ENCODE data around the gene CEACAM6. TPM values are rescaled to one million over a fixed set of nuclear protein-coding genes. Genes with fewer than 3 reads are reported as not detected.
"Not testable (repeated sequence)": the region's sequence is repeated elsewhere in the genome, so short reads cannot be mapped to it uniquely, and the experiment has no call there.

The CEACAM6 gene
- total RNA-seq, 2 donors from 2014 or later = 0.10 TPM; not detected in 1

GRCh38 chr19:41789053-41789452 is 33.7 kb downstream of the CEACAM6 start:
- intact Hi-C loops (cut with DNase I) = not testable (repeated sequence)

DNA sequence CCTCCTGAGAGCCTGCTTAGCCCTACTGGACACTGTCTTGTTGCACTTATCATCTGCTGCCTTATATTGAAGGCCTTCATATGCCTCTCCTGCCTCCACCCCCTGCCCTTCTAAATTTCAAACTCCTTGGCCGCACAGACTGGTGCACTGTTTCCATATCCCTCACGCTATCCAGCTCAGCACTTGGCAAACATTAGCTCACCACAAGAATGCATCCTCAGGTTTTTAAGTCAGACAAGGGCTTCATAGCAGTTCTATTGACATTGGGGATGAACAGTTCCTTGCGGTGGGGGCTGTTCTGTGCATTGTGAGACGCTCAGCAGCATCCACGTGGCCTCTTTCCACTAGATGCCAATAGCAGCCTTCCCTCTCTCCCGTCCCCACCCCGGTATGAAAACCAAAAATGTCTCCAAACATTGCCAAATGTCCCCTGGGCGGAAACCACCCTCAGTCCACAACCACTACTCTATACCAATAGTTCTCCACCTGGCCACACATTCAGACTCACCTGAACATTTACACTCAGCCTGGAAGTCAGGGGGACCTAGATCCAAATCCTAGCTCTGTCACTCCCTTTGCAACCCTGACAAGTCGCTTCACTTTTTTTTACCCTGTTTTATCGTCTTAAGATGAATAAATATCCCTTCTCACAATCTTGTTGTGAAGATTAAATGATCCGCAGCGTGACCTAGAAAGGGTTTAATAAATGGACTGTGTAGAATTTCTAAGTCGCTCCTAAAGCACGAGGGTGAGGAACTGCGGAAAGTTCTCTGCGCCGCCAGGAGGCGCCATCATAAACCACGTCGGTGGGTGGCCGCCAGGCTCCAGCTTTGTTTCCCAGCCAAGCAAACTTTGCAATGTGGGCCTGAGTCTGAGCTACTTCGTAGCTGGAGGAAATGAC is 37.4 kb downstream of the CEACAM6 start:
- DNase-seq (ENCODE audit: low spot score) = no peak
- intact Hi-C loops (cut with DNase I) = no loop called here

More at GRCh38 chr19:41789053-41789452, 33.7 kb downstream of the CEACAM6 start:
- DNase-seq (ENCODE audit: low spot score) = not testable (repeated sequence)

- no peak for DNase-seq (ENCODE audit: low spot score)
- intact Hi-C loops (cut with DNase I) = no loop called here
These were observed 38.0 kb downstream of the CEACAM6 start for GRCh38 chr19:41793414-41793727.

GRCh38 chr19:41795031-41795461 is 39.7 kb downstream of the CEACAM6 start:
- no peak for DNase-seq (ENCODE audit: low spot score)
- intact Hi-C loops (cut with DNase I) = no loop called here

DNA sequence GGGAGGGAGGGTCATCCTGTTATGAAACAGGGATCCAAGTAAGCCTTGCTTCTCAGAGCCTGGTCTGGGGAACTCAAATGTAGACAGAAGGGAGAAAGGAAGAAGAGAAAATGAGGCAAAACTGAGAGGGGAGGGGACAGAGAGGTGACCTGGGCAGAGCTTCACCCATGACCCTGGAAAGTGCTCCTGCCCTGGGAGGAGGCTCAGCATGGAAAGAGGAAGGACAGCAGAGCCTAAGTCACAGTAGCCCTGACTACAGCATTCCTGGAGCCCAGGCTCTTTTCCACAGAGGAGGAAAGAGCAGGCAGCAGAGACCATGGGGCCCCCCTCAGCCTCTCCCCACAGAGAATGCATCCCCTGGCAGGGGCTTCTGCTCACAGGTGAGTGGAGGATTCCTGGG is 41.0 kb downstream of the CEACAM6 start, which contains the start of gene CEACAM3:
Gene CEACAM3, plus strand, starts transcription at position 226 of the 400 bp plus-strand sequence. Its CDS starts 91 bp downstream, at position 317.
- DNase-seq (ENCODE audit: low spot score) = no peak
- intact Hi-C loops (cut with DNase I) = no loop called here

DNA sequence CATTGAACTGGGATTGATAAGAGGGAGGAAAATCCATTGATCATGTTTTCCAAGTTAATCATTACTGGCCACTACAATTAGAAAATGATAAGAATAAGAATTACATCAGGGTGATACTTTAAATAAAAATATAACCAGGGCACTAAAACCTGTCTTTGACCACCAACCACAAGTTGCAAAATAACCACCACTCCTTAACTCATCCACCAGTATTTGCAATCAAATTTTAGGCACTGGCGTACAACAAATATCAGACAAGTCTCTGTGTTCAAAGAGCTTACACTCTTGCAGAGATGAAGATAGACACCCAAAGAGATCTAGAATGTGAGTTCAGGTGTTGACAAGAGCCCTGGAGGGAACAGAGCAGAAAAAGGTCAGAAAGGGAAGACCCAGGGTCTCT is 41.6 kb downstream of the CEACAM6 start:
- intact Hi-C loops (cut with DNase I) = no loop called here
- DNase-seq (ENCODE audit: low spot score) = no peak

GRCh38 chr19:41799444-41800000 is 44.2 kb downstream of the CEACAM6 start:
- intact Hi-C loops (cut with DNase I) = no loop called here
- DNase-seq (ENCODE audit: low spot score) = no peak

DNA sequence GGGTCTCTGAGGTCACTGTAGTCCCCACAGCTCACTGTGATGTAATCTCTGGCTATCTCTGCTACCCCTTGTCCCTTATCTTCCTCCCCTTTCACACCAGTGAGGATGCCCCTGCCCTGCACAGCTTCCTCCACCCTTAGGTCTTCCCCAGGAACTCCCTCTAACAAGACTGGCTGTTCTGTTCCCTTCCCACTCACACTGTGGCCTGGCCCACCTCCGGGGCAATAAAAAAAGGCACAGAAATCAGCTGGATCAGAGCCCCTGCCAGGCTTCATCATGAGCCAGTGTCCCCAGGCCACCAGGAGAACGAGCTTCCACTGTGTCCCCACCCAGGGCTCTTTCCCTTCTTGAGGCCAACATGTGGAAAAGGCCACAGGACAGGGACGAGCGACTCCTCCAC is 45.7 kb downstream of the CEACAM6 start:
- DNase-seq (ENCODE audit: low spot score) = no peak
- intact Hi-C loops (cut with DNase I) = no loop called here

- intact Hi-C loops (cut with DNase I) = no loop called here
- no peak for DNase-seq (ENCODE audit: low spot score)
These were observed 46.5 kb downstream of the CEACAM6 start for GRCh38 chr19:41801792-41802211.

DNA sequence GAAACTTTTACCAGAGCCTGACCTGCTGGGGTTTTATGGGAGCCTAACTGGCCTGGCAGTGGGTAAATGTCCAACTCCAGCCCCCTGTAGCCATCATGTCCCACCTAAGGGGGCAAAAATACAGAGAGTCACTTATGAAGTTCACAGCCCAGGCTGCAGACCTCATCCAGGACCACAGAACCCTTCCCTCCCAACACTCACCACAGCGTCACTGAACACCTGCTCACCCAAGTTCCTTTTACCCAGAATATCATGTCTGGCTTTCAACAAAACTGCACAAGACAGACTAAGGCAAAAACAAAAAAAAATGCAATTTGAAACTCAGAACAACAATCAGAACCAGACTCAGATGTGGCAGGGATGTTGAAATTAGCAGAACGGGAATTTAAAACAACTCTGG is 47.4 kb downstream of the CEACAM6 start:
- no peak for DNase-seq (ENCODE audit: low spot score)
- intact Hi-C loops (cut with DNase I) = no loop called here

DNA sequence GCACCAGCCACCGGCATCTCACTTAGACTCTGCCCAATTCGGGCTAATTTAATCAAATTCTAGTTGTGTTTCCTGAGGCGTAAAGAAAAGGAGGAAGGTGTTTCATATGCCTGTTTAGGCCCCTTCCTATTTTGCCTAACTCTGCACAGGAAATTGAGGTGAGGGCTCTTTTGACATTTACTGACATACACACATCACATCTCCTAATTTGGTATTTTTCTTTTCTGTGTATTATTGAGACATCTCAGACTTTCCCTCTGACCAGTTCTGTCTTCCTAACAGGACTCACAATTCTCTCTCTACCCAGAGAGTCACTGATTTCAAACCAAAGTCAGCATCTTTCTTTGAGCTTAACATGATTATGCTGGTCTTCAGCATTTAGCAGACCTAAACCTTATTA is 49.0 kb downstream of the CEACAM6 start:
- intact Hi-C loops (cut with DNase I) = no loop called here
- no peak for DNase-seq (ENCODE audit: low spot score)

DNA sequence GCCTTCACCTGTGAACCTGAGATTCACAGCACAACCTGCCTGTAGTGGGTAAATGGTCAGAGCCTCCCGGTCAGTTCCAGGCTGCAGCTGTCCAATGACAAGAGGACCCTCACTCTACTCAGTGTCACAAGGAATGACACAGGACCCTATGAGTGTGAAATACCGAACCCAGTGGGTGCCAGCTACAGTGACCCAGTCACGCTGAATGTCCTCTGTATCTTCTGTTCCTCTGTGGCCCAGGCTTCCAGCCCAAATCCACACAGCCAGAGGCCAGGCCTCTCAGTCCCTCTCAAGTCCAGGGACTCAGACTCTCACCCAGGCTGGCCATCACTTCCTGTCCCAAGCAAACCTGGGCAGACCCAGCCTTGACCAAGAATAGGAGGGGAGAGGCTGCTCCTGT is 51.8 kb downstream of the CEACAM6 start:
- DNase-seq (ENCODE audit: low spot score) = no peak
- intact Hi-C loops (cut with DNase I) = no loop called here

GRCh38 chr19:41808663-41809566 is 53.6 kb downstream of the CEACAM6 start:
- intact Hi-C loops (cut with DNase I) = no loop called here
- no peak for DNase-seq (ENCODE audit: low spot score)

GRCh38 chr19:41810301-41810700 is 55.0 kb downstream of the CEACAM6 start:
- intact Hi-C loops (cut with DNase I) = no loop called here
- DNase-seq (ENCODE audit: low spot score) = no peak

- intact Hi-C loops (cut with DNase I) = no loop called here
- no peak for DNase-seq (ENCODE audit: low spot score)
These were observed 55.7 kb downstream of the CEACAM6 start for GRCh38 chr19:41811036-41811435.

GRCh38 chr19:41811981-41812380 is 56.7 kb downstream of the CEACAM6 start:
- intact Hi-C loops (cut with DNase I) = no loop called here
- DNase-seq (ENCODE audit: low spot score) = no peak

GRCh38 chr19:41813911-41814310 is 58.6 kb downstream of the CEACAM6 start:
- intact Hi-C loops (cut with DNase I) = no loop called here
- no peak for DNase-seq (ENCODE audit: low spot score)

- no peak for DNase-seq (ENCODE audit: low spot score)
These were observed 60.0 kb downstream of the CEACAM6 start for GRCh38 chr19:41815301-41815700.

GRCh38 chr19:41816761-41817160 is 61.4 kb downstream of the CEACAM6 start:
- no peak for DNase-seq (ENCODE audit: low spot score)
- intact Hi-C loops (cut with DNase I) = no loop called here

More at GRCh38 chr19:41815301-41815700, 60.0 kb downstream of the CEACAM6 start:
- intact Hi-C loops (cut with DNase I) = no loop called here
